ENCODE data around the gene FBXO30. TPM values are rescaled to one million over a fixed set of nuclear protein-coding genes. Genes with fewer than 3 reads are reported as not detected.

The FBXO30 gene
- total RNA-seq, 2 experiments from 2014 or later, result 3.1 to 3.4 TPM

GRCh38 chr6:145809785-145810184 lies 4.8 kb downstream of the FBXO30 start:
- intact Hi-C loops (cut with micrococcal nuclease), result no loop called here
- no peak overlapping the region for H3K4me3 Mint-ChIP-seq
- DNase-seq (no peak), ATAC-seq (no peak)
- no peak overlapping the region for H3K27ac Mint-ChIP-seq
- peaks cover 1% of the 10 kb centered on the region for H3K9me3 Mint-ChIP-seq
- peaks cover 16% of the 10 kb centered on the region for H3K36me3 Mint-ChIP-seq (ENCODE audit: low read depth)
- TF ChIP-seq CTCF (IDR thresholded peaks at IDR 0.05), result no peak
- ChIA-PET POLR2A (no interaction called here), CTCF (interaction anchor here (1.2 kb wide), 1 partner anchor 14 kb away, joined by 3 read pairs; no protein-coding TSS in a partner anchor)
- no peaks in the 10 kb centered on the region for H3K27me3 Mint-ChIP-seq
- H3K4me1 Mint-ChIP-seq (ENCODE audit: low read depth), result peaks cover 32% of the 10 kb centered on the region

DNA sequence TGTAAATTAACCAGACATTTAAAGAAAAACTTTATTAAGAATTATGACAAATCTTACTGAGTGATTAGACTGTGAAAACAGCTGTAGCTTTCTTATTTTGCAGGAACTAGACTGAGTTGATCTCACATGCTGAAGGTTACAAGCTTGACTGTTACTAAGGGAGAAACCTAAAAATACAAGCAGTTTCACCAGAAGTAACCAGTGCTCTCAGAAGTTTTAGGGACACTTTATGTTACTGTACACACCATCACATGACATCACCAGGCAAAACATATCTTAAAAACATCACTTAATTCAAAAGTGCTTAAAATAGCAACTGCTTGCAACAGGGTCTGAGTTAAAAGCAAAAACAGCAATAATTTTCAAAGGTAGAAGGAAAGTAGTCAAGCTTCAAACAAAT lies 5.4 kb downstream of the FBXO30 start:
- Mint-ChIP-seq H3K27ac (no peak overlapping the region), H3K36me3 (ENCODE audit: low read depth) (peaks cover 22% of the 10 kb centered on the region), H3K4me1 (ENCODE audit: low read depth) (peaks cover 32% of the 10 kb centered on the region), H3K4me3 (no peak overlapping the region), H3K9me3 (peaks cover 1% of the 10 kb centered on the region), H3K27me3 (no peaks in the 10 kb centered on the region)
- no peak for DNase-seq
- CTCF ChIA-PET, result interaction anchor here (1.2 kb wide), 1 partner anchor 14 kb away, joined by 3 read pairs; no protein-coding TSS in a partner anchor
- no peak for ATAC-seq
- POLR2A ChIA-PET, result no interaction called here
- intact Hi-C loops (cut with micrococcal nuclease), result no loop called here
- no peak for TF ChIP-seq CTCF (IDR thresholded peaks at IDR 0.05)

DNA sequence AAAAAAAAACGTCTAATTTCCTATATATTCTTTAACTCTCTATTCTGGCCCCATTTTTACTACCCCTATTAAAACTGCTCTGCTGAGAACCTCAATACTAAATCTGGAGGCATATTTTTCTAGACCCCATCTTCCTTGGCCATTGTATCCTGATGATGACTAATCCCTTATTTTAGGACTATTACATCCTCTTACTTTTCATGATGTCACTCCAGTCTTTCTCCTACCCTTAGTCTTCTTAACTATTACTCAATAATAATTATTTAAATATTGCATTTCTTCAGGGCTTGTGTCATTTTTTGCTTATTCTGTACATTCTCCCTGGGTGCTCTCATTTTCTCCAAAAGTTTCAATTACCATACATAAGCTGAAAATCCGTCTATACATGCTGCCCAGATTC lies 6.4 kb downstream of the FBXO30 start:
- Mint-ChIP-seq H3K27me3 (no peaks in the 10 kb centered on the region), H3K27ac (no peak overlapping the region), H3K4me3 (no peak overlapping the region), H3K9me3 (peaks cover 1% of the 10 kb centered on the region), H3K36me3 (ENCODE audit: low read depth) (peaks cover 28% of the 10 kb centered on the region), H3K4me1 (ENCODE audit: low read depth) (peaks cover 27% of the 10 kb centered on the region)
- DNase-seq, result no peak
- POLR2A ChIA-PET, result interaction anchor here (1.0 kb wide), 1 partner anchor 73 kb away, joined by 5 read pairs; the partner anchor contains the start of gene EPM2A
- no peak for TF ChIP-seq CTCF (IDR thresholded peaks at IDR 0.05)
- intact Hi-C loops (cut with micrococcal nuclease), result no loop called here
- CTCF ChIA-PET, result no interaction called here
- ATAC-seq, result no peak

GRCh38 chr6:145802141-145802540 lies 12.5 kb downstream of the FBXO30 start:
- H3K27me3 Mint-ChIP-seq, result no peaks in the 10 kb centered on the region
- H3K36me3 Mint-ChIP-seq (ENCODE audit: low read depth), result peaks cover 39% of the 10 kb centered on the region
- peaks cover 4% of the 10 kb centered on the region for H3K4me1 Mint-ChIP-seq (ENCODE audit: low read depth)
- ChIA-PET POLR2A (no interaction called here), CTCF (no interaction called here)
- no peak for TF ChIP-seq CTCF (IDR thresholded peaks at IDR 0.05)
- no peak for ATAC-seq
- no peak overlapping the region for H3K27ac Mint-ChIP-seq
- H3K4me3 Mint-ChIP-seq, result no peak overlapping the region
- no peaks in the 10 kb centered on the region for H3K9me3 Mint-ChIP-seq
- no peak for DNase-seq
- intact Hi-C loops (cut with micrococcal nuclease), result no loop called here

GRCh38 chr6:145801021-145801420 lies 13.6 kb downstream of the FBXO30 start:
- ATAC-seq (no peak), DNase-seq (no peak)
- intact Hi-C loops (cut with micrococcal nuclease), result no loop called here
- H3K4me3 Mint-ChIP-seq, result no peak overlapping the region
- ChIA-PET POLR2A (no interaction called here), CTCF (interaction anchor here (0.8 kb wide), 1 partner anchor 11 kb away, joined by 3 read pairs; no protein-coding TSS in a partner anchor)
- H3K27ac Mint-ChIP-seq, result no peak overlapping the region
- peaks cover 4% of the 10 kb centered on the region for H3K4me1 Mint-ChIP-seq (ENCODE audit: low read depth)
- H3K9me3 Mint-ChIP-seq, result no peaks in the 10 kb centered on the region
- H3K36me3 Mint-ChIP-seq (ENCODE audit: low read depth), result peaks cover 38% of the 10 kb centered on the region
- TF ChIP-seq CTCF (IDR thresholded peaks at IDR 0.05), result no peak
- no peaks in the 10 kb centered on the region for H3K27me3 Mint-ChIP-seq
